ENCODE data around the gene FBXL16.

FBXL16 gene

GRCh38 chr16:689175-689897 lies 16.3 kb downstream of the FBXL16 start:
- DNase-seq (ENCODE audit: low spot score) = no peak

- no peak for DNase-seq (ENCODE audit: low spot score)
Observed at GRCh38 chr16:687499-687898, 18.1 kb downstream of the FBXL16 start.

- DNase-seq (ENCODE audit: low spot score) = no peak
Observed at GRCh38 chr16:686459-687260, 18.9 kb downstream of the FBXL16 start.

DNA sequence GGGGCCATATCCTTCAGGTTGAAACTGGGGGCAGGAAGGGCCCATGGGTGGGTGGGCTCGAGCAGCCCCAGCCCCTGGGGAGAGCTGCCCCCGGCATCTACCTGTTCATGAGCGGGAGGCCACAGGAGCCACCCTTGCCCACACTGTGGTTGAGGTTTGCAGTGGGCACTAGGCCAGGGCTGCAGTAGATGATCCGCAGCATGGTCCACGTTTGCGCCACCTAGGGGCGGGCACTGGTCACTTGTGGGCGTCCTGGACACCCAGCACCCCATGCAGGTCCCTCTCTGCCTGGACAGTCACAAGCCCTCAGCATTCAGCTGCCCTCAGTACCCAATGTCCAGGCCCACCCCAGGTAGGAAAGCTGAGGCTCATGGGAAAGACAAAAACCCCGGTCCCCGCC lies 19.6 kb downstream of the FBXL16 start:
- DNase-seq (ENCODE audit: low spot score) = peak; percentile 63

DNA sequence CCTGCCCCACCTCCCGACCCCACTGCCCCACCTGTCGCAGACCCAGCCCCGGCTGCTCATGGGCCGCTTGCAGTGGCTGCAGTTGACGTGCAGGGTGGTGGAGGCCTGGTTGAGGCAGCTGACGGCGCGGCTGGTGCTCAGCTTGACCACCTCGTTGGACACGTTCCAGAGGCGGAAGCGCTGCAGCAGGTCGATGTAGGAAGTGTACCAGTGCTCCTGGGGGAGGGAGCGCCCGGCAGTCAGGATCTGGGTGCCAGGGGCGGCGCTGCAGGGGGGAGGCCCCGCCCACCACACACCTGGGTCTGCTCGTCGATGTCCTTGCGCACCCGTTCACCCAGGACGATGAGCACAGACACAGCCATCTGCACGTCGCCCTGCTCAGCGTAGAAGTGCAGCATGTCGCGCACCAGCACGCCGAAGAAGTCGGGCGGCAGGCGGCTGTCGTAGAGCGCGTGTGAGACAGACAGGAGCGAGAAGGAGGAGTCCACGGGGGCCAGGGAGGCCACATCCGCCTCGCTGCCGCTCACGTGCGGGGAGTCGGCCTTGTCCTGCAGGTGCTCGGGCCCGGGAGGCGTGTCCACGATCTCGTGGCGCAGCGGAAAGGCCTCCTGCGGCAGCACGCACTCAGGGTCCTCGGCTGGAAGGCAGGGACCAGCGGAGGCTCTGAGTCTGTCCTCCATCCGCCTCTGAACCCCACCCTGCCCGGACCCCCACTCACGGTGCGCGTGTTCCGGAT lies 20.5 kb downstream of the FBXL16 start:
- DNase-seq (ENCODE audit: low spot score) = peak; percentile 88

GRCh38 chr16:684071-684794 lies 21.4 kb downstream of the FBXL16 start, which contains the start of gene JMJD8:
Gene JMJD8 (minus strand): TSS chr16:684334. CDS start chr16:684319, 15 bp downstream.
- peak; percentile 95 for DNase-seq (ENCODE audit: low spot score)

- no peak for DNase-seq (ENCODE audit: low spot score)
Observed at GRCh38 chr16:683396-684070, 22.1 kb downstream of the FBXL16 start.

- DNase-seq (ENCODE audit: low spot score) = no peak
Observed at GRCh38 chr16:682493-683395, 22.9 kb downstream of the FBXL16 start.

GRCh38 chr16:681746-682427 lies 23.7 kb downstream of the FBXL16 start:
- no peak for DNase-seq (ENCODE audit: low spot score)

GRCh38 chr16:680967-681745 lies 24.4 kb downstream of the FBXL16 start:
- peak; percentile 54 for DNase-seq (ENCODE audit: low spot score)

DNA sequence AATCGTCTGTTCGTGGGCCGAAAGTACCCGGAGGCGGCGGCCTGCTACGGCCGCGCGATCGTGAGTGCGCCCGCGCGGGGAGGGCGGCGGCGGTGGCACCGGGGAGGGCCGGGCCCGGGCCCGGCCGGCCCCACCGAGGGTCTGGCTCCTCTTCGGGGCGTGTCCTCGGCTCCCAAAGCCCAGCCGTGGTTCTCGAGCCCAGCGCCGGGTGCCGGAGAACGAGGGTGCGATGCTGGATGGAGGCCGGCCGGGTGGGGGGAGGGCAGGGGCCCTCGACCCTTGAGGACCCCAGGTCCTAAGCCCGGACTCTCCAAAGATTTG lies 25.0 kb downstream of the FBXL16 start:
- no peak for DNase-seq (ENCODE audit: low spot score)

- DNase-seq (ENCODE audit: low spot score) = peak; percentile 82
Observed at GRCh38 chr16:679814-680624, 25.6 kb downstream of the FBXL16 start, which contains the start of gene STUB1. Gene STUB1 (plus strand): TSS chr16:680410. CDS start chr16:680526, 116 bp downstream.

DNA sequence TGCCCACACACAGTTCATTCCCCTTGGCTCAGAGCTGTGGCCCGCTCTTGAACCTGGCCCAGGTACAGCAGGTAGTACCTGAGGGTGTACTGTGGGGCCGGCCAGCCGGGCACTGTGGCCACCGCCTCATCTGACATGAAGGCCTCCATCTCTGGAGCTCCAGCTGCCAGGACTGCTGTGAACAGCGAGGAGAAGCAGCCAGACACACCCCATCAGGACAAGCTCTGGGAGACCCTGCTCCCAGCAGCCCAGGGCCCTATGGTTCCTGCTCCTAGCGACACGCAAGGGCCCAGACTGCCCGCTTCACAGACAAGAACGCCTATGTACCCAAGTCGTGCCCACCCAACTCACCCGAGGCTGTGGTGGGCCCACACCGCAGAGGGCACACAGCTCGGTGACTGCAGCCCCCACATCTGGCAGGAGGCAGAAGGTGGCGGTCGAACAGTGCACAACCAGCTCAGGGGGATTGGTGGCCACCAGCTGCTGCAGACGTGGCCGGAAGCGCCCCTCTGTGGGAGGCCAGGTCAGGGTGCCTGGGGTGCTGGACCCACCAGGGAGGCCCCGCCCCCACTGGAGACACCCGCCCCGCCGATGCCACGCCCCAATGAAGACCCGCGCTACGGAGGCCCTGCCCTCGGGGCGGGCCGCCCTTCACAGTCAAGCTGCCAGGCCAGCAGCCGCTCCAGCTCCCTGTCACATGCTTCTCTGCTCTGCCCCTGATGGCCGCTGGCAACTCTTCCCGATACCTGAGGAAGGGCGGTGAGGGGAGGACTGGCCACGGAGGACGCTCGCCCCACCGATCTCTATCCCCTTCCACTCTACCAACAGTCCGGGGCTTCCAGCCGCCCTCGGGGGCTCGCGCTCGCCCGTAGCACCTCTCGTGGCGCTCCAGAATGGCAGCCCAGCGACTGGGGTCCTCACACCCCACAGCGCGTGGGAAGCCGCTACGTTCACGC lies 26.5 kb downstream of the FBXL16 start:
- DNase-seq (ENCODE audit: low spot score) = peak; percentile 86

- DNase-seq (ENCODE audit: low spot score) = no peak
Observed at GRCh38 chr16:678209-678857, 27.3 kb downstream of the FBXL16 start.

DNA sequence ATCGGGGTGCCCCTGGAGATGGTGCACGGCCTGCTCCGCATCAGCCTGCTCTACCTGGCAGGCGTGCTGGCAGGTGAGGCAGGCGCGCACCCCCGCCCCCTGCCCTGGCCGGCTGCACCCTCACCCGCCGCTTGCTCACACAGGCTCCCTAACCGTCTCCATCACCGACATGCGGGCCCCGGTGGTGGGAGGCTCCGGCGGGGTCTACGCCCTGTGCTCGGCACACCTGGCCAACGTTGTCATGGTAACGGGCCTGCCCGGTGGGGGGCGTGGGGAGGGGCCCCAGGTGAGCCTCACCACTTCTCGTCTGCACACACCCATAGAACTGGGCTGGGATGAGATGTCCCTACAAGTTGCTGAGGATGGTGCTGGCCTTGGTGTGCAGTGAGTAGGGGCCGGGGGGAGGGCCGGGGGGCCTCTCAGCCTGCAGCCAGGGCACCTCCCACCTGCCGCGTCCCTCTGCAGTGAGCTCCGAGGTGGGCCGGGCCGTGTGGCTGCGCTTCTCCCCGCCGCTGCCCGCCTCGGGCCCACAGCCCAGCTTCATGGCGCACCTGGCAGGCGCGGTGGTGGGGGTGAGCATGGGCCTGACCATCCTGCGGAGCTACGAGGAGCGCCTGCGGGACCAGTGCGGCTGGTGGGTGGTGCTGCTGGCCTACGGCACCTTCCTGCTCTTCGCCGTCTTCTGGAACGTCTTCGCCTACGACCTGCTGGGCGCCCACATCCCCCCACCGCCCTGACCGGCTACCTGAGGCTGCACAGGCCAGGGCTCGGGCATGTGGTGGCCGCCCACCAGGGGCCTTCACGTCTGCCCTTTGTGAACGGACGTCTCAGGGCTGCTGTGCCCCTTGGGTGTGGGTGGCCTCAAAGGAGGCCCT lies 28.0 kb downstream of the FBXL16 start:
- DNase-seq (ENCODE audit: low spot score) = no peak

Measured in SW480 (cell line).